ENCODE data around the gene EEF1AKMT3.

EEF1AKMT3 gene

DNA sequence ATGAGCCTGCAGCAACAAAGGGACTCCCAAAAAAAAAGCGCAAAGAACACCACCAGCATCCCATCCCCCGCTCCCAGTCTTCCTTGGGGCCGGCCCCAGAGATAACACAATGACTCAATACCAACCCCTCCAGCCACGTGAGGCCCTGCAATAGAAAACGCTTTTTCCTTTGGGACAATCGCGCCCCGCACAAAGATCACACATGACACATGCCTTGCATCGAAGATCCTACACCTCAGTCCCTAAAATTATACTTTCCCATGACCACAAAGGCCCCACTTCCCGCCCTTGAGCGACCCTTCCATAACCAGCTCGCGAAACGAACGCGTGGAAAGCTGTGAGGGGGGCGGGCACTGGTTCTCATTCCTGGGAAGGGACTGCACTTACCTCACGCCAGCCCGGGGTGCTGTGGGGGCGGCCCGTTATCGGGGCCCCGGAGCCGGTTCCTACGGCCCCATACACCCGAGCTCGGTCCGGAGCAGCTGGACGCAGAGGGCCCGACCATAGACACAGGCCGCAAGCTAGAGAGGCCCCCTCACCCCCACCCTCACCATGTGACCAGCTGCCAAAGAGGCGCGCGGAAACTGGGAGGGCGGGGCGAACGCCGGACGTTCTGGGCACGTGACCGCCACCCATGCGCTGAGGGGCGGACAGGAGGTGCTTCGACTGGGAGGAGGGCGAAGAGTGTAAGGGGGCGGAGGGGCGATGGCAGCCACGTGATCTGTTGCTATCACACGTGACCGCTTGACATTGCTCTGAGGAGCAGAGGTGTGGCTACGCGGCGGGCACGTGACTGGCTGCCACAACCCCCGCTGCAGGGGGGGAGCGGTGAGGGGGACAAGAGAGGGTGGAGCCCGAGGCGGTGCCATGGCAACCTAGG lies 20.4 kb upstream of the EEF1AKMT3 start, which contains the start of gene CDK4:
Gene CDK4 (minus strand): TSS at position 523 of the 880 bp plus-strand sequence. CDS start 593 bp downstream, outside the sequence.
- DNase-seq: peak; percentile 98 to 99

DNA sequence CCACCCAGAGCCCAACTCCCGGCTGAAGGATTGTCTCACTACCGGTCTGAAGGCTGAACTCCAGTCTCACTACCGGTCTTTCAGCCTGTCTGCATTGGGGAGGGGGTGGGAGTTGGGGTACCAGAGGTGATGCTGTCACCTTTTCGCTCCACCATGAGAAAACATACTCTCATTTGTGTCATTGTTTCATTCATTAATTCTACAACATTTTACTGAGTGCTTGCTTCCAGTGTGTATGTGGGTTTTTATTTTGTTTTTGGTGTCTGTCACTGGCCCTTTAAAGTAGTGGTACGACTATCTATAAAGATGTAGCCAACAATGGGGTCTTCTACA lies 19.8 kb upstream of the EEF1AKMT3 start:
- DNase-seq: no peak

DNA sequence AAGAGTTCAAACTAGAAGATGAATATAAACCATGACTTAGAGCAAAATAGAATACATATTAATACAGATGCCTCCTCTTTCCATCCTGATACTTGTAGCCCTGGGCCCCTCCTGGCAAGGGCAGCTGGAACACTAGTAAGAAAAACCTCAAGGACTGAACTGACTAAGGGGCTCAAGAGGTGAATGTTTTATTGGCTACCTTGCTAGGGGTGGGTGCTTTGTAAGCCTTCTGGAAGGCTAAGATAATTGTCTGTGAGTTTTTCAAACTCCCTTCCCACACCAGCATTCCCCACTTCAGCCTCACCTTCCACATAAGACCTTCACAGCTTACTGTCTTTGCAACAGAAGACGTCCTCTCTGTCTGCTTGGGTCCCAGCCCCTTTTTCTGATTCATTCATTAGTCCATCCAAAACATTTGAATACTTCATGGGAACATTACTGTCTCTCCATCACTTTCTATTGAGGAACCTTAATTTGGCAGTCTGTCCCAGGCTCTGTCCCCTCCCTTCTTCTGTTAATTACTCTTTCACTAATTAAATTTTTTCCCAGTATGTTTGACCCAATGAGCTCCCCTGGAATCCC lies 18.6 kb upstream of the EEF1AKMT3 start:
- DNase-seq: no peak

DNA sequence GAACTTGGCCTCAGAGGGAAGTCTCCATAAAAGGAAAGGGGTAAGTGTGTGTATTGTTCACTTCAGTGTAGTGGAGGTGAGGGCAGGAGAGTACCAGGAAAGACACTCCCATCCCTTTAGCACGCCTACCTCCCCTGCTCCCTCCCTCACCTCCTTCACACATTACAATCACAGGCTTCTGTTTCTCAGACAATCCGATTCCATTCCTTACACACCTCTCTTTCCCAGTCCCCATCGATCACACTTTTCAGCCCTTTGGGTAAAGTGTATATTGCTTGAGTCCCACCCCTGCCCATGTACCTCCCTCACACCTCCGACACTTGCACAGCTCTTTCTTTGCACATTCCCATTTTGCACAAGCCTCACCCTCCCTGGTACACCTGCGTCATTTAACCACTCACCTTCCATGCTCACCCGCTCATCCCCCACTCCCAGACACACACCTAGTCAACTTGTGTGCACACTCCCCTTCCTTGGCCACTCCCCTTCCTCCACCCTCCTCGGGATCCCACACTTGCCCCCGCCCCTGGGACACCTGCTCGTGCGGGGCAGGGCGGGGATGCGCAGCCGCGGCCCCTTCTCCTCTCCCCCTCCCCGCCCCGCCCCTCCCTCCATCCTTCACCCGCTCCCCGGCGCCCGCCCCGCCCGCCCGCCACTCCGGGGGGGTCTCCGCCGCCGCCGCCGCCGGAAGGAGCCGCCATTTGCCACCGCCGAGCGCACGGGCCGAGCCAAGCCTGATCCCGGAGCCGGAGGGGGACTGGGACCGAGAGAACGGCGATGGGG lies 17.8 kb upstream of the EEF1AKMT3 start, which contains the start of gene MARCHF9:
Gene MARCHF9 (plus strand): TSS at position 693 of the 783 bp plus-strand sequence. CDS start 426 bp downstream, outside the sequence.
- peak; percentile 55 to 83 for DNase-seq

DNA sequence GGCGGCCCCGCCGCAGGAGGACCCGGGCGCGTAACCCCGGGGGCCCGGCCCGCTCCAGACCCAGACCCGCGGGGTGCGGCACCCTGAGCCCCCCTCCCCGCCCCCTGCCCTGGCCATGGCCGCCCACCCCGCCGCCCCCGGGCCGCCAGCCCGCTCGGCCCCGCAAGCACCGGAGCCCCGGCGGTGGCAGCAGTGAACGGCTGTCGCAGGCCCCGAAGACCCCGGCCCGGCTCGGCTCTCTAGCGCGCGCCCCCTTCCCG lies 17.3 kb upstream of the EEF1AKMT3 start:
- no peak for DNase-seq

DNA sequence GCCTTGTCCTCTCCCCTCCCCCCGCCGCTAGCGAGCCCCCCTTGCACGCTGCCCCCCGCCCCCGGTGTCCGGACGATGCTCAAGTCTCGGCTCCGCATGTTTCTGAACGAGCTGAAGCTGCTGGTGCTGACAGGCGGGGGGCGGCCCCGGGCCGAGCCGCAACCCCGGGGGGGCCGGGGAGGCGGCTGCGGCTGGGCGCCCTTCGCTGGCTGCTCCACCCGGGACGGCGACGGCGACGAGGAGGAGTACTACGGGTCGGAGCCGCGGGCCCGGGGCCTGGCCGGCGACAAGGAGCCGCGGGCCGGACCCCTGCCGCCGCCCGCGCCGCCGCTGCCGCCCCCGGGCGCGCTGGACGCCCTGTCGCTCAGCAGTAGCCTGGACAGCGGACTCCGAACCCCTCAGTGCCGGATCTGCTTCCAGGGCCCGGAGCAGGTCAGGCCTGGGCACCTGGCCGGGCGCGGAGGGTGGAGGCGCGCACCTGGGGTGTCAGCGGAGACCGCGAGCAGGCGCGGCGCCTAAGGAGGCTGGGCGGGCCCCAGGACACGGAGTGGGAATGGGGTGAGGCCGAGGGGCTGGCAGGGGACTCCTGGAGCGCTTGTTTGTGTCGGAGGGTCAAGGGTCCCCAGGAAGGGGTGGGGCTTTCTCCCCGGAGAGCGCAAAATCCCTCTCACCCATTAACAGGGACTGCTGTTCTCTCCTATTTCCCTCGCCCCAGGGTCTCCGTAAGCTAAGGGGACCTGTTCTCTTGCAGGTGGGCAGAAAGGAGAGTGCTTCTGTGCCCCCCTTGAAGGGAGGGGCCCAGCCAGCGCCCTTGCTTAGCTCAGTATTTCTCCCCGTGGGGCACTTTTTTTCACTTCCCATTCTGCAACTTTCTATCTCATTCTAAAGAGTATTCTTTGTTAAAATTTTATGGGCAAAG lies 16.7 kb upstream of the EEF1AKMT3 start:
- no peak for DNase-seq

DNA sequence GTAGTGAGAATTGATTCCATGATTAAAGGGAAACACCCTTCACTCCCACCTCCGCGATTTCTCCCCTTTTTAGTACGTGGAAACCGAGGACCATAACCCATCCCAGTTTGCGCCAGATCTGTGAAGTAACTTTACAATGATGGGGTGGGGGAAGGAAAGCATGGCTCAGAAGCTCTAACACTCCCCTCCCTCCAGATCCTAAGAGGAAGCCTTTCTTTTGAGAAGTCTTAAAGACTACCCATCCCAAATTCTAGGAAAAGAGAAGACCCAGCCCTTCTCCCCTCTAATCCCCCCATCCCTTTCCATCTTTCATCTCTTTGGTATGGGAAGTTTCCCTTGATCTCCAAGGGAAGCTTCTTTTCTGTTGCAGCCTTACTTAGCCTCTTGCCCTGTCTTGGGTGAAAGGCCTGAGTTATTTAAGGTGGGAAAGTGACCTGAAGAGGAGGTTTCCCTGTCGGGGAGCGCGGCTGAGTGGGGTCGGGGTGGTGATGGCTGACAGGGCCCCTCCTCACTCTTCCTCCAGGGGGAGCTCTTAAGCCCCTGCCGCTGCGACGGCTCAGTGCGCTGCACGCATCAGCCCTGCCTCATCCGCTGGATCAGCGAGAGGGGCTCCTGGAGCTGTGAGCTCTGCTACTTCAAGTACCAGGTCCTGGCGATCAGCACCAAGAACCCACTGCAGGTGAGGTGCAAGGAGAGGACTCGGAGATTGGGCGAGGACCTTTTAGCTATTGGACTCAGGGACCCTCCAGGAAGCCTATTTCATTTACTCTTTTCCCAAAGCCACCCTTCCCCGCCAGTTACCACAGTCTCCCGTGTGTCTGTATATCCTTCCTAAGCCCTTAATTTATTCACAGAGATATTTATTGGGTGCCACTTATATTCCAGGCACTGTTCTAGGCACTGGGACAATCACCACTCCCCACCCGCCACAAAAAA lies 15.7 kb upstream of the EEF1AKMT3 start:
- DNase-seq: peak; percentile 24 to 27

DNA sequence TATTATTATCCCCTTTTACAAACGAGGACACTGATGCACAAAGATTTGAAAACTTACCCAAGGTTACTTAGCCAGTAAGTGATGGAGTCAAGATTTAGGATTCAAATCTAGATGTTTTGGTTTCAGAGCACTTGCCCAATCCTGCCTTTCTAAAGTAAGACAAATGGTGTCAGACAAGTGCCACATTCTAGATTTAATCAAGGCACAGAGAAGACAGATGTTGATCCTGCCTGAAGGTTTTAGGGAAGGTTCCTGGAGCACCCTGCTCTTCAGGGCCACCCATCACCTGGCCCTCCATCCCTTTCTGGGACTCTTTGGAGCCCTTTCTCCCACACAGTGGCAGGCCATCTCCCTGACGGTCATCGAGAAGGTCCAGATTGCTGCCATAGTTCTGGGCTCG lies 14.6 kb upstream of the EEF1AKMT3 start:
- no peak for DNase-seq

DNA sequence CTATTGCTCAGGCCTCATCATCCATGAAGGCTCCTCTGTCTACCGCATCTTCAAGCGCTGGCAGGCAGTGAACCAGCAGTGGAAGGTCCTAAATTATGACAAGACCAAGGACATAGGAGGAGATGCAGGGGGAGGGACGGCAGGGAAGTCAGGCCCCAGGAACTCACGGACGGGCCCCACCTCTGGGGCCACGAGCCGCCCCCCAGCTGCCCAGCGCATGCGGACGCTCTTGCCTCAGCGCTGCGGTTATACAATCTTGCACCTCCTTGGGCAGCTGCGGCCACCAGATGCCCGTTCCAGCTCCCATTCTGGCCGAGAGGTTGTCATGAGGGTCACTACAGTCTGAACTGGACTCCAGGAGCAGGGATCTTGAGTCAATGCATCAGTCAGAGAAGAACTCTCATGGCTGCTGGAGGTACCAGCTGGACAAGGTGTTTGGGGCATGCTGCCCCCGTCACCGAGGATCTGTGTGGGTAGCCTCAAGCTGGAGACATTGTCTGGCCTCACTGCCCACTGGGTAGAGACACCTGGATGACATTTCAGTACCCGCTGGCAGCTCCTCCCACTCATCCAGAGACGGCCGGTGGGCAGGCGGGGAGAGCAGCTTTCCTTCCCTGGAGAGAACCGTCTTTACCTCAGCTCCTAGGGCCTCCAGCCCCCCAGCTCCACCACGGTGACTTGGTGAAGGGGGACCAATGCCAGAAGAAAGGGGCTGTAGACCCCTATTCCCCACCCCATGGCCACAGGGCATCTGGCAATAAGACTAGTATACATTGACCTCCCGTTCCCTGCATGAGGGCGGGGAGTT lies 13.7 kb upstream of the EEF1AKMT3 start:
- no peak for DNase-seq

DNA sequence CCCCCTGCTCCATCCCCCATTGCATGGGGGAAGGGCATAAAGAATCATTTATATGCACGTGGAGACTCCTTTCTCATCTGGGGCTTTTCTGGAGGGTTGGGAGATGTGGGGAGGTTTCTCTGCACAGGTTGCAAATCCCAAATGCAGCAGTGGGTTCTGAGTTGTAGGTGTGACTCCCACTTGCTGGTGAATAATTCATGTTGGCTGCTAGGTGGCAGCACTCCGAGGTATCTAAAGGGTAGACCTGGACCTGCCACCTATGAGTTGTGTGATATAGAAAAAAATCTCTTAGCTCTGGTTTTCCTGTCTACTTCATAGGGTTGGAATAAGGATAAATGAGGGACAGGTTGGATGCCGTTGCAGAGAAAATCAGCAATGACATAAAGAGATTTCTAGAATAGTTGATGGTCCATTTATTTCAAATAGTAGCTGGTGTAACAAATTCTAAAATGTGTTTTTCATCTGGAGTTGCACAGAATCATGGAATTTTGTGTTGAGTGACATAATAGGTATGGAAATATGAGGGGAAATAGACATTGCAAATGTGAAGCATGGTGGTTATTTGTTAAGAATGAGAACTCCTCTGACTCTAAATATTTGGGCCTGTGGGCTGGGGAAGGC lies 12.9 kb upstream of the EEF1AKMT3 start:
- DNase-seq: peak in 1 of 2 experiments; percentile 63

DNA sequence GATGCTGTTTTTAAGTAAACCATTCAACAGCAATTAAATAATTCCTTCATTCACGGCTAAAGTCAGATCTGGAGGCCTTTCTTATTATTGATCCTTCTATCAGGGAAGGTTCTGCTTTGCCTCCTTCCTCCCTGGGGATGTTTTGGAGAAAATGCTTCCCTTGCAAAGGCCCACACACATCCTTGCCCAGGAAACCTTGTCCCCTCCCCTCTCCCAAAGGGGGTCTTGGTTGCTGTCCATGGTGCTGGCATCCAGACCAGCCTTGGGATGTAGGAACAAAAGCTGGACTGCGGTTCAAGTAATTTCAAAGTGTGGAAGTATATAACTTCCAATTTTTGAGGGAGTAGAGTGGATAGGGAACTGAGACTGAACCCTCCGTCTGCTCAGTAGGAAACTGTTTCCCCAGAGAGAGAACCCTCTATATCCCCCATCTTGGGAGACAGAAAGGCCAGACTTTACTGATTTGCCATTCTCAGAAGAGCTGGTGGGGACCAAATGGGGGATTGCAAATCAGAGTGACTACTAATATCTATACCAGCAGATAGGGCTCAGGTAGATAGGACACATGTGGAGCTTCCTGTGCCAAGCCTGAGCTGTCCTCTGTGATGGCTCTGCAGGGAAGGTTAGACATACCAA lies 11.9 kb upstream of the EEF1AKMT3 start:
- no peak for DNase-seq

DNA sequence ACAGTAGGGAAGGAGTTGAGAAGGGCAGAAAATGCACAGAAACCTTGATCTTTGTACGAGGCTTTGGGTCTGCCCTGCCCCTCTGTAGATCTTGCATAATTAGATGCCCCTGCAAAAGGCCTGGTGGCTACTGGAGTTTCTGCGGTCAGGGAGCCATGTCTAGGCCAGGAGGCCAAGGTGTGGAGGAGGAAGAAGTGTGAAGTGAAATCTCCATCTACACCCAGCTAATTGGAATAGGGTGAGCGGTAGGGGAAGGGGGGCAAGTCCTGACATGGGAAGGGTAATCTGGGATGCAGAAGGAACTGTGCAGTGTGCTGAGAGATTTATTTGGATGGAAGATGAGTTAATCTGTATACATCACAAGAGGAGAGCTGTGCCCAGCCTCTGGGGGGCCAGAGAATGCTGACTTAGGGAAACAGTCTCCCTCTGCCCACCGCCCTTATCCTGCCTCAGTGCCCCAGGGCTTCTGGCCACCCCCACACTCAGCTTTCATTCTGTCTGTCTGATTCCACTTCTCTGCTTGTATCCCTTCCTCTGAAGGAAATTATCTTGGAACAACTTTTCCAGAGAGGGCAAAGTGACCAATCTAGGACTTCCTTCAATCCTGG lies 10.9 kb upstream of the EEF1AKMT3 start:
- no peak for DNase-seq

DNA sequence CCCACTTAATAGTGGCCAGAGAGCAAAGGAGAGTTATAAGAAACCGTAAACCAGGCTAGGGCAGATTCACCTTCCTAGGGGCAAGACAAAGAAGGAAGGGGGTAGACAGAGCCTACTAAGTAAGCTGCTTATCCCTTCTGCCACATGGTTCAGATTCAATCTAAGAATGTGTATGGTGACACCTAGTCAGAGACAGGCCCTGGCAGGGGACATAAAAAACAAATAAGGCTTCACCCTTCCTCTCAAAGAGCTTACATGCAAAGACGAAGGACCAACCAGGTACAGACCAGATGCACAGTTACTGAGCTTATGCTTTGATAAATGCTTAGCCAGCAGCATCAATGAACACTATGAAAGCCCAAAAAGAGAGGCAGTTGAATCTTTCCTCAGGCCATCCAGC lies 10.0 kb upstream of the EEF1AKMT3 start:
- no peak for DNase-seq

DNA sequence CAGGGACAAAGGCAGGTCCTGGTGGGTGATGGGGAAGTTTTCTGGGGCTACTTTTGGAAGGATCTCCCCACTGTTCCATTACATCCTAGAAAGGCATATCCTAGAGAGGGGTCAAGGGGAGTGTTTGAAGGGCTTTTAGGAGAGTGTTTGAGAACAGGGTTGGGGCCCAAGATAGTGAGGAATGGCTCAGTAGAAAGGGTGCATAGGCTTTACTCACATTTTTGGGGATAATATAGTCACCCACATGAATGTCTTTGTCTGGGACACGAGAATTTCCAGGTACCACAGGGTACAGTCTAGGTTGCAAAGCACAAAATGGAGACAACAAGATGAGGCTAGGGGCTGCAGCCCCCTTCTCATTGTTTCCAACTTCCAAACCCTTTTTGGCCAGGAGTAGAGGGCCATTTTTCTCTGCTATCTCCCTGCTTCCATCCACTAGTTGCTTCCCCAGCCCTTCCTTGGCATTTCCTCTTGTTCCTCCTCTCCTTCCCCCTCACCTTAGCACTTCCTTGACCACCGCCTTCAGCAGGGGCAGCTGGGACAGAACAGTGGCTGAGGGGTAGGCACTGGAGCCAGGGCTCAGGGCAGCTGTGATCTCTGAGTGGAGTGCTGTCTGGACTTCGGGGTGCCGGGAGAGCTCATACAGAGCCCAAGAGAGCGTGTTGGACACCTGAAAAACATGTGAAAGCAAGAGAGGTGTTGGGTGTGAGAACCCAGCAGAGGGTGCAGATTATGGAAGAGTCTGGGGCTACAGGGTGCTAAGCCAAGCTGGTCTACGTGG lies 8.3 kb upstream of the EEF1AKMT3 start:
- DNase-seq: no peak

DNA sequence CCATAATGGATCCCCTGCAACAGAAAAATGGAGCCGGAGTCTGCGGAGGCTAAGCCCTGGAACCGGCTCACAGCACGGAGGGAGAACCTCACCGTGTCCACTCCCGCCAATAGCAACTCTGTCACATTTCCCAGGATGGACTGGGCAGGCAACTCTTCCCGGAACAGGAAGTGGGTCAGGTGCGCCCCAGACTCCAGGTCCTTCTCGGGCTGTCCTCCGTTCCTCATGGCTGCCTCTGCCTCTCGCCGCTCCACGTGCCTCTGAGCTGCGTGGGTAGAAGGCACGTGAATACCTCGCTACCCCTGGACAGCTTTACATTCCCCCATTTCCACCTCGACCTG lies 7.8 kb upstream of the EEF1AKMT3 start:
- no peak for DNase-seq

DNA sequence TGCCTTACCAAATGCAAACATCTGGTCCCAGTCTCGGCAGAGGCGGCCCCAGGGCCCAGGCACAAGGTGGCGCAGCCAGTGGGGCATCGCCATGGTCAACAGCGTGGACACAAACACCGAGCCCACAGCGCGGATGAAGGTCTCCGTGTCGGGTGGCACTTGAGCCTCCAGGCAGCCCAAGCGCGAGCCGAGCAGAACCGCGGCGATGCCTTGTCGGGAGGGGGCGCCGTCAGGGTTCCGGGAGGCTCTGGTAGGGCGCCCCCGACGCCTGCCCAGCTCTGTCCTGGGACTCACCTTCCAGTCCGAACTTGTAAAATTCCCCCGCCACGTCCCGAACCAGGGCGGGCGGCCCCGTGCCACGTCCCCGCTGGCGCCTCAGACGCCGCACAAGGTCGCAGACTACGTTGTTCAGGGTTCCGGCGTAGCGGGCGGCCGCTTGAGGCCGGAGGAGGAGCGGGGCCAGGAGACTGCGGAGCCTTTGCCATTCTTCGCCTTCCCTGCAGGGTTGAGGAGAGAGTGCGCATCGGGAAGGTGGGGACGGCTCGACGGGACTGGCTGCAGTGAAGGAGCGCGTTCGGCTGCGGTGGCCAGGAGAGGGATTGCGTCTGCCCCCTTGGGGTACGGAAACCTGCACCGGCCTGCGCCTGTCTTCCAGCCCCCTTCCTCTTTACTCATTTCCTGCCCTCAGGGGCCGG lies 7.3 kb upstream of the EEF1AKMT3 start:
- DNase-seq: no peak

DNA sequence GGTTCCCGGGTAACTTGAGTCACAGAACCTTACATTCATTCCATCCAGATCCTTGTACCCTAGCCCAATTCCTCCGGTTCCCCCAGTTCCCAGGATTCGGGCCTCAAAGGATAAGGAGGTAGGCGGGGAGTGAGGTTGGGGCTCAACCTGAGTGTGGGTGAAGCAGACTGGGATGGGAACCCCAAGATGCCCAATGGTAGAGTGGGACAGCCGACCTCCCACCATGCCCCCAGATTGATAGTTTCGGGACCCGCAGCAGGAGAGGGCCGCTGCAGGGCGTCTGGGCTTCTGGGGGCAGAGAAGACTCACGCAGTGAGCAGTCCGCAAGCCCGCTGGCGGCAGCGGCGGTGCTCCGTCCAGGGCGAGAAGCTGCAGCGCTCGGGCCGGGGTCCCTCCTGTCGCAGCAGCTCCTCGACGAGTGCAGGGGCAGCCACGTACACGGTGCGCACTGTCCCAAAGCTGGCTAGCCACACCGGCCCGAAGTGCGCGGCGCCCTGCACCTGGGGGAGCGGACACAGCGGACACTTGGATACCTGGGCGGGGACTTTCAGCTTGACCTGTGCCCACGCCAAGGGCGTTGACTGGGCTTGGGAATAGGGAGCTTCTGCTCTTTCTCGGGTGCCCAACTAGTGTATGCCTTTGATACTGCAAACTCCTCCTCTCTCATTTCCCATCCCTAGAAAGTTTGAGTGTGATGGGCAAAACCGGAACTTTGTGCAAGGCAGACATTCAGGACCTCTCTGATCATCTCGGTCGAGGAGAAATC lies 6.5 kb upstream of the EEF1AKMT3 start:
- no peak for DNase-seq
